SIG-M5 treated with dmso at 0.1 percent for 504 hours (cell line): ENCODE results near the gene UTY.

Experiments
- DNase-seq: peaks from one replicate; lab custom pipeline; 2025; ENCODE audit not compliant: unreplicated experiment; lab: John Stamatoyannopoulos, UW

The UTY gene

DNA sequence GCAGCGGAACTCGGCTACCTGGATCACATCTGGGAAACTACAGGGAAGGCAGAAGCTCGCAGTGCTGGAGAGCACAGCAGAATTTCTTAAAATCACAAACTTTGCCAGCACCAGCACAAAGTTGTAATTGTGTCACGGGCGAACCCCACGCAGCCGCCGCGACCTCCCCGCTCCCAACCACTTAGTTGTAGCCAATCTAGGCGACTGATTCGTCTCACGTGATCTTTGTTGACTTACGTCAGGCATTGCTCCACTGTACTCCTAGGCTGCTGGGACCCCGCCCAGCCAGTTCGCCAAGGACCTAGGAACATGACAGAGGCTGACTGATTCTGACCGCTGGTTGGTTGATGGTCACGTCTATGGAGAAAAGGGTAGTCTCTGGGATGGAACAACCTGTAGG, at the start of gene UTY:
Gene UTY, minus strand, starts transcription at position 206 of the 400 bp plus-strand sequence. CDS start 368 bp downstream, outside the sequence.
- DNase-seq, result no peak

DNA sequence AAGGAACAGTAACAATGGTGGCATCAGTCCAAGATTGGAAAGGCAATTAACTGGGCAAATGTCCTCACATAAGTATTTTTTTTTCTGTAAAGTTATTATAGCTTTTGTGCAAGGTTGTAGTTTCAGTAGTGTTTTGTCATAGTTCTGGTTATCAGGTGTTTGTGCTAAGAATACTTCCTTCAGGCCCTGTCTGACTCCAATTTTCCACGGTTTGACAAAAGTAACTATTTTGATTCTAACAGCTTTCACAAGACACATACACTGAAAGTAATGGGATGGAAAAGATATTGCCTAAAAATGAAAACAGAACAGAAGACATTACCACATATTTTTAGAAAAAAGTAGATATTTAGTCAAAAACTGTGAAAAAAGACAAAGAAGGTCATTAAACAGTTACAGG, 40.6 kb upstream of the UTY start:
- no peak for DNase-seq

DNA sequence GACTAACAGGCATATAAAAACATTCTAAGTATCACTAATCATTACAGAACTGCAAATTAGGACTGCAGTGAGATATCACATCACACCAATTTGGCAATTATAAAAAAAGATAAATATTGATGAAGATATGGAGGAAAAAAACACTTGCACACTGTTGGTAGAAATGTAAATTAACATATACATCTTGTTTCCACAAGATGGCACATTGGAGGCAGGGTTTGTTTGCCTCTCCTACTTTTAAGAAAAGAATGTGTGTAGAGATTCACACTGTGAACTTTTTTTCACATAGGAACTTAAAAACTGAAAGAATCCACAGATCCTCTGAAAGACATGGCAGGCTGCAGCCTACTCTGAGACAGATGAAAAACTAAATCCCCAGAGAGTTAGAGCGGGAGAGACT, 21.4 kb upstream of the UTY start:
- DNase-seq, result no peak

DNA sequence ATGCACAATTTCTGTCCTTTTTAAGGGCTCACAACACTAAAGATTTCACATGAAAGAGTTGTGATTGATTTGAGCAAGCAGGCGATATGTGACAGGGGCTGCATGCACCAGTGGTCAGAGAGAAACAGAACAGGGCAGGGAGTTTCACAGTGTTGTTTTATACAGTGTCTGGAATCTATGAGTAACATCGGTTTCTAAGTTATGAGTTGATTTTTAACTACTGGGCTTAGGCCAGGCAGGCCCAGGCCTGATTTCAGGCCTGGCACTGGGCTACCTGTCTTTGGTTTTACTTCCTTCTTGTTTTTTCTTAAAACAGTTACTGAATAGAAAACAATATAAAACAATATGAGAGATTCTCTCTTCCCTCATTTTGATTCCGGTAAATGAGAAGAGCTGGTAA, 13.9 kb upstream of the UTY start:
- no peak for DNase-seq

DNA sequence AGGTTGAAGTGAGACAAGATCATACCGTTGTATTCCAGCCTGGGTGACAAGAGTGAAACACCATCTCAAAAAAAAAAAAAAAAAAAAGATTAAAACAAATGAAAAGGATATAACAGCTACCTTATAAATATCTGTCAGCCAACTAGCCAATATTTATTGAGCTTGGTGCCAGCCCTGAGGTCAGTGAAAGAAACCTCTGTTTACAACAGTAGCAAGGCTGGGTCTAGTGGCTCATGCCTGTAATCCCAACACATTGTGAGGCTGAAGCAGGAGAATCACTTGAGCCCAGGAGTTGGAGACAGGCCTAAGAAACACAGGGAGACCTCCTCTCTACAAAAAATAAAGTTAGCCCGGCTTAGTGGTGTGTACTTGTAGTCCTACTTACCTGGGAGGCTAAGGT, 12.6 kb upstream of the UTY start:
- DNase-seq, result no peak

DNA sequence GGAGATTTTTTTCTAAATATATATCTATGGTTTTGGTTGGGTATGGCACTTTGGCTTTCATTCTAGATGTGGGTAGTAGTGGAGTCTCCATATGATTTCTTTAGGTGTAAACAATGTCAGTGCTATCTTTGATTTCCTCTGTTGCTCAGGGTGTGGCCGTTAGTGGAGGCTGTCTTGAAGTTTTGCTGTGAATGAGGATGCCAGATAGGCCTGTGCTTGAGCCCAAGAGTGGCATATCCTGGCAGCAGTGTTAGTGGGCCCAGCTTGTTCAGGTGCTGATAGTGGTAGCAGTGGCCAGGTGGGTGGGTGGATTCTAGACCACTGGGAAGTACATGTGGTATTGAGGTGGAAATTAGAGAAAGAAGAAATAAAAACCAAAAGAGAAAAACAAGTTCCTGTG, 8.9 kb upstream of the UTY start:
- DNase-seq, result no peak

DNA sequence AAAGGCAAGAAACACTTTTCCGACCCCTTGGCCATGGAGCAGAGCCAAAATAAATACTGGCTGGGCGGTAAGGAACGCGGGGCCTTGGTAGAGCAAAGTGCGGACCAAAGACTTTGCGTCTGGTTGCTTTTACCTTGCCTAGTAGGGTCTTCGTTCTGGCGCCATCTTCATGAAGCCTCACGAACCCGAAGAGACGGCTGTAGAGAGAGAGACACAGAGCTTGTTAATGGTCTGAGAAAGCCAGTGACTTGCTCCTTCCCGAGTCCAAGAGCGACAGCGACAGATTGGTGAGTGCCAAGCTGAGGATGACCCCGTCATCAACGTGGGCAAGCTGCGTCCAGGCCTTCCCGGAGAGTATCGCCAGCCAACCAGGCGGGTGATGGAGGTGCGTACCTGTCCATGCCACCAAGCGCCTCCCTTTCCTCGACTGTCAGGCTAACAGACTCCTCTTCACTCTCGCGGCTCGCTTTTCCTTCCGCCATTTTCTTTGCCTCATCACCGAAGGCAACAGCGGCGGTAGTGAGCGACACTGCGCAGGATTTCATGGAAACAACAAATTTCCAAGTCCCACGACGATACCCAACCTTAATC, 617 bp downstream of the UTY start:
- no peak for DNase-seq

DNA sequence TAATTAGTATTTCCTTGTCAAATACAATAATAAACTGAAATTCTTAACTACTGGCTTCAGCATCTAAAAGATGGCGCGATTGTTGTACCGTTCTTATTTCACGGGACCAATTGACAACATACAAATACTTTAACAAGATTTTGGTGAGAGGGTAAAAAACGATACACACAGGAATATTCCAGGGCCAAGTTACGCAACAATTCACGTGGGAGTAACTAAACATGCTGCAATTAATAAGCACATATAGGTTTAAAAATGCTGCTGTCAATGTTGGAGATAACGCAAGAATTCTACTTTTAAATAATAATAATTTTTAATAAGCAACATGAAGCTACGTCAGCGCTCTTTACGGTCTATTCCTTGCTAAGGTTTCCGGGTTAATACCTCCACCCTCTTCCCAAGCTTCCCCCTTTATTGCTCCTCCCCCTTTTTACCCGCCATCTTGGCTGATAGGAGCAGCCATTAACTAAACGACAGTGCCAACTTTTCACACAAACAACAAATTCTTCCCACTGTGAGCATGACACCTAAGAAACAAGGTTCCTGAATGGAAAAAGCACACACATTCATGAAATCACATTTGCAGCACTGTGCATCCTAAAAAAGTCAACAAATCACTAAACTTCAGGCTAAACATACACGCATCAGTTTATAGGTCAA, 1.6 kb downstream of the UTY start:
- DNase-seq, result no peak

DNA sequence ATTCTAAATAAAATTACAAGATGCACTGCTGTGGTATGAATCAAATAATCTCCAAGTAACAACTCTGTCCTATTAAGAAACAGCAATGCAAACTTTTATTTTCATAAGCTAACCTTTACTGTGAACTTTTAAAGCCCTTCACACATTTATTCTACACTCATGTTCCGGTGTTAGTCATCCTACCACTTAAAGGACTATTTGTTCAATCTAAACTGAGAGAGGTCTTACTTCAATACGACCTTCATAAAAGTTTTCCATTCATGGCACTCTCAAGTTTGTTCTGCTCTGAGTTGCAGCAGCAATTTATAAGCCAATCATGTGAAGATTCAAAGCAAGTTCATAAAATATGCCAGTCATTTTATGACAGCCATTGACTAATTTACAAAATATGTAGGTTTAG, 4.8 kb downstream of the UTY start:
- DNase-seq, result no peak

DNA sequence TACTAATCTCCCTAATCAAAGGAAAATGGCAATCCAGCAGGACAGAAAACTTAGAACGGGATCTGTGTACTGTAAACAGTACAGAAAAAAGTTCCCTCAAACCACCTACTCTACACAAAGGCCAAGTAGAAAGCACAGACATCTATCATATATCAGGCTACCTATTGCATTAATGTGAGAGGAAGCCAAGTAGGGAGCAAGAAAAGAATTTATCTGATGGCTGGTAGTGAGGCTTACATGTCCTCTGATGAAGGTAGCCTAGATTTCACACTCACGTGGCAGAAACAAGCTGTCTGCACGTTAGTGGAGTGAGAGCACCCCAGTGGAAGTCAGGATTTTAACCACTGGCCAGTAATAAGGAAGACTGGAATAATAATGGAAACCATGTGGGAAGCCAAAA, 28.3 kb downstream of the UTY start:
- no peak for DNase-seq

DNA sequence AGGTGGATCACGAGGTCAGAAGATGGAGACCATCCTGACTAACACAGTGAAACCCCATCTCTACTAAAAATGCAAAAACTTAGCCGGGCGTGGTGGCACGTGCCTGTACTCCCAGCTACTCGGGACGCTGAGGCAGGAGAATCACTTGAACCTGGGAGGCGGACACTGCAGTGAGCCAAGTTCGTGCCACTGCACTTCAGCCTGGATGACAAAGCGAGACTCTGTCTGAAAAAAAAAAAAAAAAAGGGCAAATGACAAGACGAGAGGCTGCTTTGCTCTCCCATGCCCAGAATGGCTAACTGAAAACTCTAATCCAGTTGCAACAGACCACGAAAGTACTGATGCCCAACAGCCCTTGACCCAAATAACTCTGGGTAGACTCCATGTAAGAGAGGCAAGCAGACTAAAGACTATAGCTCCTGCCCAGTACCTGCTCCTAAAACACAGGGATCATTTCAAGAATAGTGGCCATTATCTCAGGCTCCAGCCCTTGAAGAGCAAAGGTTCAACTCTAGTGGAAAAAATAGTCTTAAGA, 29.2 kb downstream of the UTY start:
- no peak for DNase-seq

DNA sequence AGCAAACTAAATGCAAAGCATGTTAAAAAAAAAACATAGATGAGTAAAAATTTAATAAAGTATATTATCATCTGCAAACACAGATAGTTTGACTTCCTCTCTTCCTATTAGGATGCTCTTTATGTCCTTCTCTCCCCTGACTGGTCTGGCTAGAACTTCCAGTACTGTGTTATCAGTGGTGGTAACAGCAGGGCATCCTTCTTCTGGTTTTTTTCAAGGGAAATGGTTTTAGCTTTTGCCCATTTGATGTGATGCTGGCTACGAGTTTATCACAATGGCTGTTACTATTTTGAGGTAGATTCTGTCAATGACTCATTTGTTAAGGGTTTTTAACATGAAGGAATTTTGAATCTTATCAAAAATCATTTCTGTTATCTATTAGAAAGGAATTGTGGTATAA, 34.3 kb downstream of the UTY start:
- no peak for DNase-seq

DNA sequence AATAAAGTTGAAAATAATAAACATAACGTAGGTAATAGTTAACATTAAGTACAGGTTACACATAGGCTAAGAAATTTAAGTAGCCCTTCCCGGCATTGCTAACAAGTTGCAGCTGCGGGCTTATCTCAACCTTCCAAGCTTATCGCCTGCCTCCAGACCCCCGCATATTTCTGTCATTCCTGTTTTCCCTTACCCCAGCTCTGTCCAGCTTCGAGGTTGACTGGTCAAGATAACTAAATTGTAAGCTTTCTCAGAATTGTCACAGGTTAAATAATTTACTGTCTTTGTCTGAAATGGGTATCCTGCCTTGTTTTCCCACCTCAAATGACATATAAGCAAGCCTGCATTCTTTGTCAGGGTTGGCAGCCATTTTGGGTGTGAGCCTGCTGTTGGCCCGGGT, 36.7 kb downstream of the UTY start:
- DNase-seq, result no peak

DNA sequence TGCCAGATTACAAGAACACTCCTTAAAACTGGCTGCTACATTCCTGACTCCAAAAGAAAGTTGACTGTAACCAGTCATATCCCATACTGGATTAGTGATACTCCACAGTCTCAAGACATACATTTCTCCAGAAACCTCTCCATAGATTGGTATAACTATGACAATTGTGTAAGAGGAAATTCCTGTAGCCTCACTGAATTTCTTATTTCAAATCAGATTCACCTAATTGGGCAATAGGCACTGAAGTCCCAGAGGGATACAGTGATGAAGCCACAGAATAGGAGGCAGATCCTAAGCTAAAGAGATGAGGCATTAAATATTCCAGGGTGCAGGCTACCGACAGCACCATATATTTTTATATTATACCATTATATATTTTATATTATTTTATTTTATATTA, 39.0 kb downstream of the UTY start:
- no peak for DNase-seq

DNA sequence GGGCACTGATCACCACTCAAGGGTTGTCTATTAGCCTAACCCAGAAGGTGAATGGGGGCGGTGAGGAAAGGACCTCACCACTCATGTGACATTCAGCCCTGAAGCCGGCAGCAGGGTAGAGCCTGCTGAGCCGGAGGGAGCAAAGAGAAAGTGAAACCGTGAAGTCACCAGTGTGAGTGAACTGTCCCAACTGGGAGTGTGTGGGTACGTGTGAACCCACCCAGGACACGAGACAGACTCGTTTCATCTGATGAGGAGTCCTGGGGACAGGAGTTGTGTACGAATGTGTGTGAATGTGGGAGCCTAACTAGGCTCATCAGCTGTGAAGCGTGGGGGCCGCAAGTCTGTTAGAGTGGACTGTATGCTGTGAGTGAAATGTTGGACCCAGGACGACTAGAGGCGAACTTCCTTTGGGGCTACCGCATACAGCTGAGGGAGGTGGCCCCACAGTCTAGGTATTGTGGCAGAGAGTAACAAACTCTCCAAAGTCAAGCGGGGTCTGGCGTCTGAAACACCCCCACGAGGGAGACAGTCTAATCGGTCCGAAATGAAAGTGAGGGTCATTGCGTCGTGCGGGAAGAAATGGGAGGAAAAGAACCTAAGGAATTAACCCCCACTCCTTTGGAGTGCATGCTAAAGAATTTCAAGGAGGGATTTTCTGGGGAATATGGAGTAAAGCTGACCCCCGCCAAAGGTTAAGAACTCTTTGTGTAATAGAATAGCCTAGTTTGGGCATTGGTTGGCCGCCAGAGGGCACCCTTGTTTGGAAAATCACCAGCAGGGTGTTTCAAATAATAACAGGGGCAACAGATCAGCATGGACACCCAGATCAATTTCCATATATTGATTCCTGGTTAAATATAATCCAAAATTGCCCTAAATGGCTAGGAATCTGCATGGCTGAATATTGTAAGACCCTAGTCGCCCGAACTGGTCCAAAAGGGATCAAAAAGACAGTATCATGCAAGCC, 43.6 kb downstream of the UTY start:
- no peak for DNase-seq

DNA sequence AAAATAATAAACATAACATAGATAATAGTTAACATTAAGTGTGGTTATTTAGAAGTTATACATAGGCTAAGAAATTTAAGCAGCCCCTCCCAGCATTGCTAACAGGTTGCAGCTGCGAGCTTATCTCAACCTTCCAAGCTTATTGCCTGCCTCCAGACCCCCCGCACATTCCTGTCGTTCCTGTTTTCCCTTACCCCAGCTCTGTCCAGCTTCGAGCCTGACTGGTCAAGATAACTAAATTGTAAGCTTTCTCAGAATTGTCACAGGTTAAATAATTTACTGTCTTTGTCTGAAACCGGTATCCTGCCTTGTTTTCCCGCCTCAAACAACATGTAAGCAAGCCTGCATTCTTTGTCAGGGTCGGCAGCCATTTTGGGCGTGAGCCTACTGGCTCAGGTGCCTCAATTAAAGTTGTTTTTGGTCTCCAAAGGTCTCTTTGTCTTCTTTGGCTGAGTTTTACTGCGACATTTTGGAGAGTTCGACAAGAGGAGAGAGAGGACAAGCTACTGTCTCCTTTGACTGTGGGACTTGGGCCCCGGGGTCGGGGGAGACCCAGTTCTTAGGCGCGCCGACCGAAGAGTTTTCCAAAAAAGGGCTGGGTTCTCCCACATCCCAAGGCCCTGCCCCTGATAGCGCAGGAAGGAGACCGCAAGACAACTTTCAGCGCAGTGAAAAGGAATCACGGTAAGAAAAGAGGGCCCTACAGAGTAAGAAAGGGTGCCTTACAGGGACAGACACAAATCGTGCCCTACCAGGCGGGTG, 44.4 kb downstream of the UTY start:
- no peak for DNase-seq

DNA sequence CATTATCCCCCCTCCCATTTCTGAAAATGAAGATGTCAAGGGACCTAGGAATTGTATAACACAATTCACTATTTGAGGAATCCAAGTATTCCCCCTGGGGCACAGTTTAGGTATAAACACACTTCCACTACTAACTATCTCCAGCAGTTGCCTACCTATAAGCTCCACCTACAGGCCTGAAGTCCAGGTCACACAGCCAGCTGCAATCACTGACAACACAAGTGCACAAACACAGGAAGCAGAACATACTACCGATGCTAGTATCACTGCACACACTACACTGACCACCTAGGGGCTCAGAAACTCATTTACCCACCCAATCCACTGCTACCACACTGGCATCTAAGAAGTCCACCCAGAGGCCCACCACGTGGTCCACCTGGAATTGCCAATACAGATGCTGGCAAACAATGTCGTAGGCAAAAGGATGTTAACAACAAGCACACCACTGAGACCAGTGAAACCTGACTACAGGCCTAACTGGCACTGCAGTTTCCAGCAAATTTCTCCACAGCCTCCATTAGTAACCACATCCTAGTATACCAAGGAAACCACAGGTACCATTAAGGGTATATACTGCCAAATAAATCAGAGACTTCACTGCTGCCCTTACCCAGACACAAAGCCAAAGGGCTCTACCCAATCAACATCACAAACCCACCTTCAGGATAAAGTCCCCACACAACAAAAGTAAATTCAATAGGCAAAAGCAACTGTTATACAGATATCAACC, 47.4 kb downstream of the UTY start:
- no peak for DNase-seq

DNA sequence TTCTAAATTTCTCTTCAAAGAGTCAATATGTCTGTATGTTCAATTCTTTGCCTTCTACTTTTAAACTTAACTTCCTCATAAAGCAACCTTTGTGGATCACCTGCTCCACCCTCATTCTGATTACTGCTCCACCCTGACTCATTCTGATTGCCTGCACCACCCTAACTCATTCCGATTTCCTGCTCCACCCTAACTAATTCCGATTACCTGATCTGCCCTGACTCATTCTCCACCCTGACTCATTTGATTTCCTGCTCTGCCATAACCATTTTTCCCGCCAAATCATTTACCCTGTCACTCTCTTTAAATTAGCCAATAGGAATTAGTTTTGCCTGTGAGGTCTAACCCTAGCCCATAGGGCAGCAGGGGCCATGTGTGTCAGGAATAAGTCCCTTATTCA, 50.3 kb downstream of the UTY start:
- DNase-seq, result no peak

DNA sequence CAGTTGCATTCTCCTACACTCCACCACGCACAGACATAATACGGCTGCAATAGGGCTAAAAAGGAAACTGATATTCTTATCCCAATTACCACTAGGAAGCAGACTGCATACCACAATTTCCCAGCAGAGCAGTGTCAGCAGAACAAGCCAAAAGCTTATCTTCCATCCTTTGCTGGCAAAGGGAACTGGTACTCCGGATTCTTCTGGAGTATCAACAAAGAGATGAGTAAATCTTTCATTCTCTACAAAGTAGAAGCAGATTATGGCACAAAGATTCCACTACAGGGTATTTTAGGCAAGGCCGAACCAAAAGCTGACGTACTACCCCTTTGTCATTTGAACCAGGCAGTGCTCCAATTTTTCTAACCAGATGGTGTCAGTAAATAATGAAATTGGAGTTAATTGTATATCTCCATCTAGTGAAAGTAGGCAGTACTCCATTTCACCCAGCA, 56.5 kb downstream of the UTY start:
- no peak for DNase-seq
